Measurements from ENCODE around the gene NT5M. TPM values are rescaled to one million over a fixed set of nuclear protein-coding genes. Genes with fewer than 3 reads are reported as not detected.

Gene NT5M
- total RNA-seq, 4 donors from 2014 or later = 1.1 to 6.0 (median 2.8) TPM

DNA sequence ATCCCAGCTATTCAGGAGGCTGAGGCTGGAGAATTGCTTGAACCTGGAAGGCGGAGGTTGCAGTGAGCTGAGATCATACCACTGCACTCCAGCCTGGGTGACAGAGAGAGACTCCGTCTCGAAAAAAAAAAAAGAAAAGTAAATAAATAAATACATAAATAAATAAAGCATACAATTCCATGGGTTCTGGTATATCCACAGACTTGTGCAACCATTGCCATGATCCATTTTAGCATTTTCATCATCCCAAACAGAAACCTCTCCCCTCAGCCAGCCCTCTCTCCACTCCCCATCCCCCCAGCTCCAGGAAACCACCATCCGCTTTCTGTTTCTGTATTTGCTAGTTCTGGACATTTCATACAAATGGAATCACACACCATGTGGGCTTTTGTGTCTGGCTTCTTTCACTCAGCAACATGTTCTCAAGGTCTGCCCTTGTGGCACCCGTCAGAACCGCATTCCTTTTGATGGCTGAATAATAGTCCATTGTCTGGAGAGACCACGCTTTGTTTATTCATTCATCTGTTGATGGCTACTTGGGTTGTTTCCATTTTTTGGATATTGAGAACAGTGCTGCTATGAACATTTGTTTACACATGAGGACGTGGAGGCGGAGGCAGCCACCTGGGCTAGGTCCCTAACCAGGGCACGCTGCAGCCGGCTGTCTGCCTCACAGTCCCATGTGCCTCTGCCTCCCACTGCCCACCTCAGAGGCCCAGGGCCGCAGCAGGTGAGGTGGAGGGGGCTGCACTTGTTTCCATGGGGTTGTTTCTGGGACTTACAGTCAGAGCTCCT, 76.2 kb downstream of the NT5M start:
- H3K4me1 ChIP-seq = peaks cover 7 to 51% of the 10 kb centered on the region in 2 donors
- H3K4me3 ChIP-seq (replicated peaks in 1 of 3) = no peak overlapping the region
- TF ChIP-seq, protein P1, sequence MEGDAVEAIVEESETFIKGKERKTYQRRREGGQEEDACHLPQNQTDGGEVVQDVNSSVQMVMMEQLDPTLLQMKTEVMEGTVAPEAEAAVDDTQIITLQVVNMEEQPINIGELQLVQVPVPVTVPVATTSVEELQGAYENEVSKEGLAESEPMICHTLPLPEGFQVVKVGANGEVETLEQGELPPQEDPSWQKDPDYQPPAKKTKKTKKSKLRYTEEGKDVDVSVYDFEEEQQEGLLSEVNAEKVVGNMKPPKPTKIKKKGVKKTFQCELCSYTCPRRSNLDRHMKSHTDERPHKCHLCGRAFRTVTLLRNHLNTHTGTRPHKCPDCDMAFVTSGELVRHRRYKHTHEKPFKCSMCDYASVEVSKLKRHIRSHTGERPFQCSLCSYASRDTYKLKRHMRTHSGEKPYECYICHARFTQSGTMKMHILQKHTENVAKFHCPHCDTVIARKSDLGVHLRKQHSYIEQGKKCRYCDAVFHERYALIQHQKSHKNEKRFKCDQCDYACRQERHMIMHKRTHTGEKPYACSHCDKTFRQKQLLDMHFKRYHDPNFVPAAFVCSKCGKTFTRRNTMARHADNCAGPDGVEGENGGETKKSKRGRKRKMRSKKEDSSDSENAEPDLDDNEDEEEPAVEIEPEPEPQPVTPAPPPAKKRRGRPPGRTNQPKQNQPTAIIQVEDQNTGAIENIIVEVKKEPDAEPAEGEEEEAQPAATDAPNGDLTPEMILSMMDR (IDR thresholded peaks at IDR 0.05) = no peak
- no peak for TF ChIP-seq POLR2A (IDR thresholded peaks at IDR 0.05)
- H3K9me3 ChIP-seq = no peaks in the 10 kb centered on the region
- no peak for DNase-seq
- intact Hi-C loops (cut with DNase I) = no loop called here
- H3K27me3 ChIP-seq = no peaks in the 10 kb centered on the region
- WGBS, 2 donors = 83 to 94% methylated on average over 12 of the region's 12 CpGs
- no peaks in the 10 kb centered on the region for H3K36me3 ChIP-seq
- H3K27ac ChIP-seq = no peak overlapping the region

DNA sequence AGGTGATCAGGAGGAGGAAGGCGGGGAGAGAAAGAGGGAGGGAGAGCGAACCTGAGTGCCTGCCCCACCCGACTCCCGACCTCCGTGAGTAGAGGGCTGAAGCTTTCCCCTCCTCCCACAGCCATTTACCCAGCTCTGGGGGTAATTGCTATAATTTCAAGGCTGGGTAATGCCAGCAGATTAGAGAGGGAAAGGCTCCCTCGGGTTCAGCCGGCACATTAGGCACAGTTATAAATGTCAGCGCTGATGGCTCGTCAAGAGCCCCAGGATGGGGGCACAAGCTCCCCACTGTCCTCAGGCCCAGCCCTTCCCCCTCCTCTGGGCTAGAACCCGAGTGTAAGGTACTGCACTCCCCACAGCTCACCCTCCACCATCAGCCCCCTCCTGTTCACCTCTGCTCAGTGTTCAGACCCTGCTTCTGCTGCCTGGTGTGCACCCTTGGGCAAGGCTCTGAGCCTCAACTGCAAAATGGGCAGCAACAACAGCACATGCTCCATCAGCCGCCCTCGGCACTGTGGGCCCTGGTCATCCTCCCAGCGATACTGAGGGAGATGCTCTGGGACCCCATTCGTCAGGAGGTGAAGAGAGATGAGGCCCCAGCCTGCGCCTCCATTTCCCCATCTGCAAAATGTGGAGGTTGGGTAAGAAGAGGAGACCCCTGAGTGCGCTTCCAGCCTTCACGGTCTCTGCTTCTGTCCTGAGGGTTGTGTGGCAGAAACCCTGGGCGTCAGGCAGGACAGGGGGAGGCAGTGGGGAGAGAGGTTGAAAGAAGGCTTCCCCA, 77.2 kb downstream of the NT5M start:
- Histone ChIP-seq H3K9me3 (no peaks in the 10 kb centered on the region), H3K4me3 (replicated peaks in 1 of 3) (no peak overlapping the region), H3K4me1 (peaks cover 7 to 55% of the 10 kb centered on the region in 2 donors), H3K36me3 (no peaks in the 10 kb centered on the region), H3K27me3 (no peaks in the 10 kb centered on the region), H3K27ac (no peak overlapping the region)
- intact Hi-C loops (cut with DNase I) = no loop called here
- DNase-seq = no peak
- TF ChIP-seq, protein P1 (IDR thresholded peaks at IDR 0.05) = no peak
- no peak for TF ChIP-seq POLR2A (IDR thresholded peaks at IDR 0.05)
- WGBS, 2 donors = 75 to 79% methylated on average over 14 to 18 of the region's 18 CpGs

DNA sequence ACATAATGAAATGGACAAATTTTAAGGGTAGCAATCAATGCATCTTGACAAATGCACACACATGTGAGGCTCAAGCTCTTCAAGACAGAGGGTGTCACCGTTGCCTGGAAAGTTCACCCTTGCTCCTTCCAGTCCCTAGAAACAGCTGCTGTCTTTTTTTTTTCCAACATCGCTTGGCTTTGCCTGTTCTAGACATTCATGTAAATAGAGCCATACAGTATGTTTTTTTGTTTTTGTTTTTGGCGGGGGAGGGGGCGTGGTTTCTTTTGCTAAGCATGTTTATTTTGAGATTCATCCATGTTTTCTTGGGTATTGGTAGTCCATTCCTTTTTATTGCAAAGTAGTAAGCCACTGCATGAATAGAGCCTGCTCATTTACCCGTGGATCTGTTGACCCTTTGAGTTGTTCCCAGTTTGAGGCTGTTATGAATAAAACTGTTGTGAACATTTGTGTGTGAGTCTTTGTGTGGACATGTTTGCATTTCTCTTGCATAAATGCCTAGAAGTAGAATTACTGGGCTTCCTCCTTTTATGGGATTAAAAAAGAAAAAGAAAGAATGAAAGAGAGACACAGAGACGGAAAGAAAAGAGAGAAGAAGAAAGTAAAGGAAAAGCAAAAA, 78.4 kb downstream of the NT5M start:
- Histone ChIP-seq H3K4me1 (peaks cover 6 to 49% of the 10 kb centered on the region in 2 donors), H3K9me3 (no peaks in the 10 kb centered on the region), H3K4me3 (replicated peaks in 1 of 3) (no peak overlapping the region), H3K27ac (no peak overlapping the region), H3K27me3 (no peaks in the 10 kb centered on the region), H3K36me3 (no peaks in the 10 kb centered on the region)
- WGBS, 2 donors = 68 to 72% methylated on average over 6 of the region's 6 CpGs
- intact Hi-C loops (cut with DNase I) = no loop called here
- TF ChIP-seq POLR2A (IDR thresholded peaks at IDR 0.05) = no peak
- TF ChIP-seq, protein P1 (IDR thresholded peaks at IDR 0.05) = no peak
- no peak for DNase-seq

DNA sequence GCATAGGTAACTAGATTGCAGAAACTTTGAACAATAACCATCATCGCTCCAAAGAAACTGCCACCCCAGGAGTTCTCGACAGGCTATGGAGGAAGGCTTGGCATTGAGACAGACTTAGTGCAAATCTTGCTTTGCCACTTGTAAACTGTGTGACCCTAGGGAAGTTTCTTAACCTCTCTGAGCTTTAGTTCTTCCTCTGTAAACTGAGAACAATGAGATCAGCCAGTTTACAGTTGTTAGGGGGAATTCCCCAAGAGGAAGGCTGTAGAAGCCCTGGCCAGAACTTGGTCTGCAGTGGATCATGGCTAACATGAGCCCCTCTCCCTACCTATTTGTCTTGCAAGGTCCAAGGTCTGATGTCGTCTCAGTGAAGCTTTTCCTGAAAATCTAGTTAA, 78.9 kb downstream of the NT5M start:
- Histone ChIP-seq H3K4me3 (replicated peaks in 1 of 3) (no peak overlapping the region), H3K27ac (peak overlapping the region in 1 of 3 donors; percentile 89), H3K27me3 (no peaks in the 10 kb centered on the region), H3K4me1 (peaks cover under 1 to 44% of the 10 kb centered on the region in 2 donors), H3K36me3 (no peaks in the 10 kb centered on the region), H3K9me3 (no peaks in the 10 kb centered on the region)
- DNase-seq = no peak
- WGBS, 2 donors = 72 to 85% methylated on average over 3 of the region's 3 CpGs
- no peak for TF ChIP-seq POLR2A (IDR thresholded peaks at IDR 0.05)
- TF ChIP-seq, protein P1 (IDR thresholded peaks at IDR 0.05) = no peak
- intact Hi-C loops (cut with DNase I) = no loop called here
